Measurements from ENCODE around the gene LMTK2.

Gene LMTK2

GRCh38 chr7:98234429-98235147 lies 127.9 kb downstream of the LMTK2 start:
- DNase-seq (ENCODE audit: low spot score), result no peak

GRCh38 chr7:98235901-98236300 lies 129.2 kb downstream of the LMTK2 start:
- DNase-seq (ENCODE audit: low spot score), result no peak

GRCh38 chr7:98236355-98237185 lies 129.9 kb downstream of the LMTK2 start:
- DNase-seq (ENCODE audit: low spot score), result no peak

GRCh38 chr7:98238076-98238475 lies 131.4 kb downstream of the LMTK2 start:
- DNase-seq (ENCODE audit: low spot score), result no peak

- no peak for DNase-seq (ENCODE audit: low spot score)
These were observed 132.3 kb downstream of the LMTK2 start for GRCh38 chr7:98238976-98239375.

GRCh38 chr7:98240961-98241673 lies 134.5 kb downstream of the LMTK2 start:
- peak; percentile 20 for DNase-seq (ENCODE audit: low spot score)

GRCh38 chr7:98241674-98242241 lies 135.1 kb downstream of the LMTK2 start:
- DNase-seq (ENCODE audit: low spot score), result no peak

GRCh38 chr7:98242342-98242741 lies 135.7 kb downstream of the LMTK2 start:
- no peak for DNase-seq (ENCODE audit: low spot score)

GRCh38 chr7:98242934-98243333 lies 136.3 kb downstream of the LMTK2 start:
- no peak for DNase-seq (ENCODE audit: low spot score)

GRCh38 chr7:98244871-98245270 lies 138.2 kb downstream of the LMTK2 start:
- DNase-seq (ENCODE audit: low spot score), result no peak

GRCh38 chr7:98248156-98248555 lies 141.5 kb downstream of the LMTK2 start:
- DNase-seq (ENCODE audit: low spot score), result no peak

GRCh38 chr7:98249106-98249505 lies 142.4 kb downstream of the LMTK2 start:
- no peak for DNase-seq (ENCODE audit: low spot score)

- no peak for DNase-seq (ENCODE audit: low spot score)
These were observed 144.1 kb downstream of the LMTK2 start for GRCh38 chr7:98250789-98251188.

- DNase-seq (ENCODE audit: low spot score), result no peak
These were observed 144.6 kb downstream of the LMTK2 start for GRCh38 chr7:98251231-98251600.

- peak; percentile 85 for DNase-seq (ENCODE audit: low spot score)
These were observed 145.2 kb downstream of the LMTK2 start, which contains the start of gene TECPR1 for GRCh38 chr7:98251601-98252424. TECPR1 (minus strand) TSS chr7:98252232; CDS start chr7:98246146, 6,086 bp downstream.

- no peak for DNase-seq (ENCODE audit: low spot score)
These were observed 145.9 kb downstream of the LMTK2 start for GRCh38 chr7:98252425-98253054.

- DNase-seq (ENCODE audit: low spot score), result no peak
These were observed 147.9 kb downstream of the LMTK2 start for GRCh38 chr7:98254516-98254915.

GRCh38 chr7:98254951-98255610 lies 148.4 kb downstream of the LMTK2 start:
- DNase-seq (ENCODE audit: low spot score), result no peak

GRCh38 chr7:98256431-98256830 lies 149.8 kb downstream of the LMTK2 start:
- DNase-seq (ENCODE audit: low spot score), result no peak

GRCh38 chr7:98257701-98258100 lies 151.0 kb downstream of the LMTK2 start:
- DNase-seq (ENCODE audit: low spot score), result no peak

Data from SK-N-DZ (cell line).